ENCODE results near the gene SOCS1. TPM values are rescaled to one million over a fixed set of nuclear protein-coding genes. Genes with fewer than 3 reads are reported as not detected.

Gene SOCS1
- total and polyA plus RNA-seq, 9 of the 15 experiments (the other 6 are each of a cell fraction or from before 2014, with no cell fraction given): 0.04 to 7.5 (median 2.3) TPM

GRCh38 chr16:11224096-11224893 is 31.7 kb downstream of the SOCS1 start:
- Histone ChIP-seq H3K79me2 (ENCODE audit: control insufficient read depth, insufficient read depth, low read length) (no peaks in the 10 kb centered on the region), H3K9me3 (replicated peaks; ENCODE audit: control insufficient read depth, insufficient read depth, low read depth, low read length) (no peaks in the 10 kb centered on the region; the same call in 1 of the 2 replicates), H3K4me3 (no peak overlapping the region), H3K4me1 (replicated peaks in 1 of 2; ENCODE audit: control insufficient read depth in 2 of 2, insufficient read depth in 2 of 2, low read length in 2 of 2) (peaks cover 6 to 20% of the 10 kb centered on the region in 2 experiments), H3K9ac (ENCODE audit: insufficient read depth in 1 of 2, low read depth in 2 of 2, low read length in 2 of 2) (peak overlapping the region; percentile 28 to 86), H3K27ac (ENCODE audit: extremely low read depth, low read depth, low read length) (peak overlapping the region; percentile 59; the same call in 2 of the 3 replicates), H3K9me1 (ENCODE audit: control insufficient read depth, insufficient read depth, low read length) (no peaks in the 10 kb centered on the region), H2AFZ (ENCODE audit: low read depth, low read length) (peak overlapping the region; percentile 69), H4K20me1 (replicated peaks; ENCODE audit: control insufficient read depth, insufficient read depth, low read length) (no peaks in the 10 kb centered on the region), H3K4me2 (ENCODE audit: insufficient read depth, low read length) (peak overlapping the region; percentile 25; the same call in 1 of the 2 replicates), H3K27me3 (ENCODE audit: control insufficient read depth in 2 of 2, insufficient read depth in 2 of 2, low read length in 2 of 2) (no peaks in the 10 kb centered on the region), H3K36me3 (ENCODE audit: control insufficient read depth, insufficient read depth, low read length) (no peaks in the 10 kb centered on the region; the same call in 2 of the 3 replicates)
- ChIA-PET POLR2A (interaction anchor here (0.9 to 1.4 kb wide), 2 partner anchors 12 to 15 kb away, joined by 3 to 4 read pairs; no protein-coding TSS in a partner anchor), CTCF (ENCODE audit: low intra/inter-chr PET ratio) (no interaction called here)
- 30% methylated on average over 18 of the region's 24 CpGs for WGBS (ENCODE audit: insufficient coverage, low coverage, missing lambda C conversion rate)
- no TSS peak for BruUV-seq (replicated peaks)
- DNase-seq (ENCODE audit: extremely low read depth in 1 of 4, low spot score in 3 of 4): peak; percentile 85 to 94 (median 88)
- in situ Hi-C loops (cut with MboI) (no loop called here), intact Hi-C loops (cut with micrococcal nuclease) (loop anchor here (1.0 kb wide), 1 partner anchor 9 kb away; no protein-coding TSS in a partner anchor)
- peak; percentile 100 for ATAC-seq
- FAIRE-seq: peak; percentile 87
- peak; percentile 95; the same call in 1 of the 2 replicates for TF ChIP-seq CC2D1A (IDR thresholded peaks at IDR 0.05)
- TF ChIP-seq RAD21 (CRISPR knock-in tag; conservative IDR thresholded peaks at IDR 0.05 in 1 of 2, IDR thresholded peaks at IDR 0.05 in 1 of 2): peak in 1 of 2 experiments; percentile 25; a peak in 2 of 4 replicates
- TF ChIP-seq ZKSCAN8 (CRISPR knock-in tag; IDR thresholded peaks at IDR 0.05): 0 out of 2 replicates have a peak, but pooled peaks have one; percentile 82
- peak; percentile 53 for TF ChIP-seq RBFOX2 (IDR thresholded peaks at IDR 0.05; ENCODE audit: low read depth, low read length)
- TF ChIP-seq, protein P1, sequence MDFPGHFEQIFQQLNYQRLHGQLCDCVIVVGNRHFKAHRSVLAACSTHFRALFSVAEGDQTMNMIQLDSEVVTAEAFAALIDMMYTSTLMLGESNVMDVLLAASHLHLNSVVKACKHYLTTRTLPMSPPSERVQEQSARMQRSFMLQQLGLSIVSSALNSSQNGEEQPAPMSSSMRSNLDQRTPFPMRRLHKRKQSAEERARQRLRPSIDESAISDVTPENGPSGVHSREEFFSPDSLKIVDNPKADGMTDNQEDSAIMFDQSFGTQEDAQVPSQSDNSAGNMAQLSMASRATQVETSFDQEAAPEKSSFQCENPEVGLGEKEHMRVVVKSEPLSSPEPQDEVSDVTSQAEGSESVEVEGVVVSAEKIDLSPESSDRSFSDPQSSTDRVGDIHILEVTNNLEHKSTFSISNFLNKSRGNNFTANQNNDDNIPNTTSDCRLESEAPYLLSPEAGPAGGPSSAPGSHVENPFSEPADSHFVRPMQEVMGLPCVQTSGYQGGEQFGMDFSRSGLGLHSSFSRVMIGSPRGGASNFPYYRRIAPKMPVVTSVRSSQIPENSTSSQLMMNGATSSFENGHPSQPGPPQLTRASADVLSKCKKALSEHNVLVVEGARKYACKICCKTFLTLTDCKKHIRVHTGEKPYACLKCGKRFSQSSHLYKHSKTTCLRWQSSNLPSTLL (IDR thresholded peaks at IDR 0.05): peak; percentile 90
- TF ChIP-seq CREM (IDR thresholded peaks at IDR 0.05; ENCODE audit: low read depth): peak; percentile 56; the same call in 1 of the 2 replicates
- TF ChIP-seq TOE1 (IDR thresholded peaks at IDR 0.05; ENCODE audit: borderline replicate concordance): no peak
- no peak for TF ChIP-seq TOE1 (CRISPR knock-in tag; IDR thresholded peaks at IDR 0.05; ENCODE audit: borderline replicate concordance, low read depth)
- TF ChIP-seq MEIS2 (IDR thresholded peaks at IDR 0.05; ENCODE audit: partially characterized antibody): peak; percentile 35
- TF ChIP-seq ZNF239 (CRISPR knock-in tag; IDR thresholded peaks at IDR 0.05): no peak
- no peak for TF ChIP-seq NONO (IDR thresholded peaks at IDR 0.05; ENCODE audit: low read depth in 2 of 2, low read length in 1 of 2)
- TF ChIP-seq CTBP1 (IDR thresholded peaks at IDR 0.05; ENCODE audit: borderline replicate concordance): peak; percentile 81
- TF ChIP-seq ZNF143 (CRISPR knock-in tag; IDR thresholded peaks at IDR 0.05): no peak
- no peak for TF ChIP-seq ZNF354B (CRISPR knock-in tag; IDR thresholded peaks at IDR 0.05)
- TF ChIP-seq TFAP4 (CRISPR knock-in tag; IDR thresholded peaks at IDR 0.05; ENCODE audit: borderline replicate concordance): peak; percentile 56; the same call in 1 of the 2 replicates
- TF ChIP-seq DMBX1 (CRISPR knock-in tag; IDR thresholded peaks at IDR 0.05; ENCODE audit: borderline replicate concordance): 0 out of 2 replicates have a peak, but pooled peaks have one; percentile 23
- TF ChIP-seq ETV1 (tag; conservative IDR thresholded peaks at IDR 0.05; ENCODE audit: low read depth): peak; percentile 41; the same call in 1 of the 2 replicates
- TF ChIP-seq NR2C1 (IDR thresholded peaks at IDR 0.05): no peak
- peak; percentile 8; the same call in 1 of the 2 replicates for TF ChIP-seq NR2C1 (tag; IDR thresholded peaks at IDR 0.05)

All from K562 (cell line).